OCI-LY1 (cell line): ENCODE data around the gene GRB14.

Experiments used
- H2AFZ ChIP-seq: fragments of 200-600 bp; sonication (generic), shearing (Covaris generic); 2 replicates; pipeline ENCODE4 v1.6.0; 2014; ENCODE audit warnings: antibody characterized with exemption, mild to moderate bottlenecking, low read length
- H3F3A ChIP-seq: fragments of 200-600 bp; sonication (generic), shearing (Covaris generic); 2 replicates; pipeline ENCODE4 v1.6.0; 2014; ENCODE audit warnings: mild to moderate bottlenecking, antibody characterized with exemption, low read length, moderate library complexity; ENCODE audit not compliant: insufficient read depth
- H3K27ac ChIP-seq: fragments of 200-600 bp; sonication (generic); 2 replicates; pipeline ENCODE4 v1.5.1; 2014; ENCODE audit warnings: low read length, mixed run types, mild to moderate bottlenecking, low read depth; ENCODE audit not compliant: poor library complexity, severe bottlenecking
- H3K27me3 ChIP-seq: fragments of 200-600 bp; sonication (generic); 2 replicates; pipeline ENCODE4 v1.6.0; 2014; ENCODE audit warnings: antibody characterized with exemption, mild to moderate bottlenecking, low read length, moderate library complexity; ENCODE audit not compliant: insufficient read depth
- H3K36me3 ChIP-seq: fragments of 200-600 bp; sonication (generic); 2 replicates; pipeline ENCODE4 v1.6.1; 2014; ENCODE audit warnings: mild to moderate bottlenecking, antibody characterized with exemption, low read length, moderate library complexity, mixed read lengths; ENCODE audit not compliant: insufficient read depth
- H3K4me1 ChIP-seq: fragments of 200-600 bp; sonication (generic); 2 replicates; pipeline ENCODE4 v1.5.1; 2014; ENCODE audit warnings: mild to moderate bottlenecking, low read length, moderate library complexity; ENCODE audit not compliant: insufficient read depth, severe bottlenecking
- H3K4me2 ChIP-seq: fragments of 200-600 bp; sonication (generic), shearing (Covaris generic); 2 replicates; pipeline ENCODE4 v1.6.1; 2014; ENCODE audit warnings: low read length
- H3K4me3 ChIP-seq: fragments of 200-600 bp; sonication (generic); 2 replicates; pipeline ENCODE4 v1.5.1; 2014; ENCODE audit warnings: low read length, low read depth, mild to moderate bottlenecking, mixed read lengths; ENCODE audit not compliant: poor library complexity, severe bottlenecking
- H3K79me2 ChIP-seq: fragments of 200-600 bp; shearing (Covaris generic); 2 replicates; pipeline ENCODE4 v1.6.1; 2016; ENCODE audit warnings: mixed run types, low read length, mixed read lengths; ENCODE audit not compliant: insufficient read depth
- H3K9ac ChIP-seq: fragments of 200-600 bp; sonication (generic), shearing (Covaris generic); 2 replicates; pipeline ENCODE4 v1.6.1; 2014; ENCODE audit warnings: mild to moderate bottlenecking, low read length, mixed read lengths
- H3K9me2 ChIP-seq: fragments of 200-600 bp; sonication (generic), shearing (Covaris generic); 2 replicates; pipeline ENCODE4 v1.6.1; 2014; ENCODE audit warnings: low read depth, mild to moderate bottlenecking, low read length, mixed read lengths
- H3K9me3 ChIP-seq: fragments of 200-600 bp; shearing (Covaris generic); 2 replicates; pipeline ENCODE4 v1.6.1; 2014; ENCODE audit warnings: low read length, mixed read lengths
- H4K20me1 ChIP-seq: fragments of 200-600 bp; sonication (generic), shearing (Covaris generic); 2 replicates; pipeline ENCODE4 v1.6.0; 2016; ENCODE audit warnings: mild to moderate bottlenecking, low read length; ENCODE audit not compliant: insufficient read depth
- EZH2 ChIP-seq: fragments of 200-600 bp; sonication (generic), shearing (Covaris generic); IDR thresholded peaks from 2 replicates; pipeline ENCODE4 v1.8.0; 2017; ENCODE audit warnings: borderline replicate concordance, mixed run types, mild to moderate bottlenecking, antibody characterized with exemption, low read length, moderate library complexity, mixed read lengths
- TF ChIP-seq, protein P1 (sequence below): fragments of 200-600 bp; sonication (generic), shearing (Covaris generic); IDR thresholded peaks from 2 replicates; pipeline ENCODE4 v1.5.1; 2017; ENCODE audit warnings: mild to moderate bottlenecking, antibody characterized with exemption, low read length, moderate library complexity, mixed read lengths

The GRB14 gene

DNA sequence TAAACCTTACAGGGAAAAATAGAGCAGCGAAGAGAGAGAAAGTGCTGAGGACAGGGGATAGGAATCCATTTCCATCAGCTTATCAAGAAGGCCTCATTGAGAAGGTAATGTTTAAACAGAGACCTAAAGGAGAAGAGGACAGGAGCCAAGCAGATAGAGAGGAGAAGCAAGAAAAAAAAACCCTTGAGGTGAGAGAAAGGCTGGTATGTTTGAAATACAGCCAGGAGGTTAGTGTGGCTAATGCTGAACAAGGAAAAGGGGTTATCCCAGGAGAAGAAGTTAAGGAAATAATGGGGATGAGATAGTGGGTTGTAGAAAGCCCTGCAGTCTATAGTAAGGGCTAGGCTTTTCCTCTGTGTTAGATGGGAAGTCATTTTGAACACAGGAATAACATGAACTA, 90.8 kb downstream of the GRB14 start:
- Histone ChIP-seq H3K9me2 (no peaks in the 10 kb centered on the region), H3F3A (no peaks in the 10 kb centered on the region), H3K27me3 (no peaks in the 10 kb centered on the region), H3K27ac (no peak overlapping the region), H3K9ac (no peak overlapping the region), H3K79me2 (no peaks in the 10 kb centered on the region), H3K4me1 (no peaks in the 10 kb centered on the region), H4K20me1 (no peaks in the 10 kb centered on the region), H3K4me2 (no peak overlapping the region), H3K9me3 (no peaks in the 10 kb centered on the region), H2AFZ (no peak overlapping the region), H3K36me3 (no peaks in the 10 kb centered on the region), H3K4me3 (no peak overlapping the region)
- TF ChIP-seq, protein P1, sequence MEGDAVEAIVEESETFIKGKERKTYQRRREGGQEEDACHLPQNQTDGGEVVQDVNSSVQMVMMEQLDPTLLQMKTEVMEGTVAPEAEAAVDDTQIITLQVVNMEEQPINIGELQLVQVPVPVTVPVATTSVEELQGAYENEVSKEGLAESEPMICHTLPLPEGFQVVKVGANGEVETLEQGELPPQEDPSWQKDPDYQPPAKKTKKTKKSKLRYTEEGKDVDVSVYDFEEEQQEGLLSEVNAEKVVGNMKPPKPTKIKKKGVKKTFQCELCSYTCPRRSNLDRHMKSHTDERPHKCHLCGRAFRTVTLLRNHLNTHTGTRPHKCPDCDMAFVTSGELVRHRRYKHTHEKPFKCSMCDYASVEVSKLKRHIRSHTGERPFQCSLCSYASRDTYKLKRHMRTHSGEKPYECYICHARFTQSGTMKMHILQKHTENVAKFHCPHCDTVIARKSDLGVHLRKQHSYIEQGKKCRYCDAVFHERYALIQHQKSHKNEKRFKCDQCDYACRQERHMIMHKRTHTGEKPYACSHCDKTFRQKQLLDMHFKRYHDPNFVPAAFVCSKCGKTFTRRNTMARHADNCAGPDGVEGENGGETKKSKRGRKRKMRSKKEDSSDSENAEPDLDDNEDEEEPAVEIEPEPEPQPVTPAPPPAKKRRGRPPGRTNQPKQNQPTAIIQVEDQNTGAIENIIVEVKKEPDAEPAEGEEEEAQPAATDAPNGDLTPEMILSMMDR: no peak
- TF ChIP-seq EZH2: no peak

DNA sequence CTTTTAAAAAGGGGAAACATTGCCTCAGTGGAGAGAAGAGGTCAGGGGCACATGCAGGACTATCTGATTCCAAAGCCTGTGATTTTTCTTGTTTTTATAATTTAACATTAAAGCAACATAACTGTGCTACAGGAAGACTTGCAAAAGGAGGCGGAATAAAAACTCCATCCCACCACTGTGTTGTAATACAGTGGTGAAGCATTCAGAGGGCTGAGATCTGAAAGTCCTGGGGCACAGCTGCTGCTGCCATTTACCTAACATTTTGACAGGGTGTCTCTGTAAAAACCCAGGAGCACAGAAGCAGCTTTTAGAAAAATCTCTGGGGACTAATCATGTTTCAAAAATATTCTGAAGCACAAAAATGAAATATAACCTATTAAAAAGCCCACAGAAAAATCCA, 97.6 kb downstream of the GRB14 start:
- Histone ChIP-seq H3K27ac (no peak overlapping the region), H3F3A (no peaks in the 10 kb centered on the region), H3K9me2 (no peaks in the 10 kb centered on the region), H3K4me2 (no peak overlapping the region), H3K27me3 (no peaks in the 10 kb centered on the region), H3K9me3 (no peaks in the 10 kb centered on the region), H4K20me1 (no peaks in the 10 kb centered on the region), H3K36me3 (no peaks in the 10 kb centered on the region), H3K79me2 (no peaks in the 10 kb centered on the region), H3K9ac (no peak overlapping the region), H2AFZ (no peak overlapping the region), H3K4me3 (no peak overlapping the region), H3K4me1 (no peaks in the 10 kb centered on the region)
- TF ChIP-seq EZH2: no peak

DNA sequence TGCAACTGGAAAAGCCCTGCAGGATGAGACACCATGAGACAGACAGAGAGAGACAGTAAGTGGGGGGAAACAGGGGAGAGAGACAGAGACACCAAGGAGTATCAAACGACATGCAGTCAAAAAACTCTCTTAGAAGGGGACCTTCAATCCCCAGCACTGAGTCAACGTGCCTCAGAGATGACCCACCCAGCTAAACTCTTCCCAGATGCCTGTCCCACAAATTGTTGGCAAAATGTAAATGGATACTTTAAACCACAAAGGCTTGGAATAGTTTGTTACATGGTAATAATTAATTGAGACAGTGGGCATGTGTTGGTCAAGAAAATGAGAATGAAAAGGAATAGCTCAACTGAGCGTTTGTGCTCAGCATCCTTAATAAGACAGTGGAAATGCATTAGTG, 98.3 kb downstream of the GRB14 start:
- no peaks in the 10 kb centered on the region for H3K9me3 ChIP-seq
- H4K20me1 ChIP-seq: no peaks in the 10 kb centered on the region
- no peak overlapping the region for H3K4me2 ChIP-seq
- H3K4me3 ChIP-seq: no peak overlapping the region
- H3K27me3 ChIP-seq: no peaks in the 10 kb centered on the region
- H3F3A ChIP-seq: no peaks in the 10 kb centered on the region
- no peak for TF ChIP-seq EZH2
- TF ChIP-seq, protein P1: no peak
- H3K79me2 ChIP-seq: no peaks in the 10 kb centered on the region
- H3K9ac ChIP-seq: no peak overlapping the region
- H3K27ac ChIP-seq: no peak overlapping the region
- H3K4me1 ChIP-seq: no peaks in the 10 kb centered on the region
- no peak overlapping the region for H2AFZ ChIP-seq
- H3K36me3 ChIP-seq: no peaks in the 10 kb centered on the region
- H3K9me2 ChIP-seq: no peaks in the 10 kb centered on the region

DNA sequence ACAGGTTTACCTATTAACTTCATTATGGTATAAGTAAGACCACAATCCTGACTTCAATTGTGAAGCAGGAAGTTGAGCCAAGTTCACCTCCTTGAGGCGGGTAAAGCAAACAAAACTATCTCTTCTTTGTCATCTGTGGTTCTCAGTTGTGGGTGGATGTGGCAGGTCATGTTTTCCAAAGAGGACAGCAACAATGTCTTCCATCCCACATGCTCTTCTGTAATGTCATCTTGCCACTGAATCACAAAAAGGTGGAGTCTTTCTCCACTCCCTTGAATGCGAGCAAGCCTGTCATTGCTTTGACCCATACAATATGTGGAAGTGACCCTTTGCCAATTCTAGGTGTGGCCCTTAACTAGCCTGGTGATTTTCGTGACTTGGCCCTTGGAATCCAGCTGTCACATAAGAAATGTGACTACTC, 98.7 kb downstream of the GRB14 start:
- H3K4me2 ChIP-seq: no peak overlapping the region
- H3K9me3 ChIP-seq: no peaks in the 10 kb centered on the region
- H3F3A ChIP-seq: no peaks in the 10 kb centered on the region
- H4K20me1 ChIP-seq: no peaks in the 10 kb centered on the region
- H3K27ac ChIP-seq: no peak overlapping the region
- no peaks in the 10 kb centered on the region for H3K27me3 ChIP-seq
- no peak overlapping the region for H3K9ac ChIP-seq
- TF ChIP-seq, protein P1: no peak
- TF ChIP-seq EZH2: no peak
- no peak overlapping the region for H2AFZ ChIP-seq
- no peaks in the 10 kb centered on the region for H3K36me3 ChIP-seq
- H3K4me1 ChIP-seq: no peaks in the 10 kb centered on the region
- H3K4me3 ChIP-seq: no peak overlapping the region
- no peaks in the 10 kb centered on the region for H3K9me2 ChIP-seq
- H3K79me2 ChIP-seq: no peaks in the 10 kb centered on the region
